SK-N-SH treated with all-trans-retinoic acid at 6 μM for 48 hours (cell line): ENCODE results near the gene ZNF648.
"Not testable (repeated sequence)": the region's sequence is repeated elsewhere in the genome, so short reads cannot be mapped to it uniquely, and the experiment has no call there.

Source experiments
- ATAC-seq: fragments of 200-7000 bp; cut with Tn5 transposase; 3 replicates; pipeline ENCODE4 v1.9.1; 2020; ENCODE audit warnings: mild to moderate bottlenecking, moderate library complexity
- CSDC2 ChIP-seq: fragments of 250-450 bp; sonication (Bioruptor Pico); IDR thresholded peaks from 2 replicates; pipeline ENCODE4 v1.5.0; 2020; ENCODE audit warnings: mild to moderate bottlenecking, moderate library complexity
- CSRNP3 ChIP-seq: fragments of 250-450 bp; sonication (Bioruptor Pico); IDR thresholded peaks from 2 replicates; pipeline ENCODE4 v1.5.1; 2021; ENCODE audit warnings: mild to moderate bottlenecking, moderate library complexity
- ESRRG ChIP-seq: fragments of 250-450 bp; sonication (Bioruptor Pico); IDR thresholded peaks from 2 replicates; pipeline ENCODE4 v1.6.1; 2021; ENCODE audit warnings: mild to moderate bottlenecking
- GLIS3 ChIP-seq: fragments of 250-450 bp; sonication (Bioruptor Pico); IDR thresholded peaks from 2 replicates; pipeline ENCODE4 v1.5.0; 2020; ENCODE audit warnings: mild to moderate bottlenecking, moderate library complexity
- OSR1 ChIP-seq: fragments of 250-450 bp; sonication (Bioruptor Pico); IDR thresholded peaks from 2 replicates; pipeline ENCODE4 v1.8.0; 2022; ENCODE audit warnings: moderate library complexity, mild to moderate bottlenecking, inconsistent platforms
- POU6F1 ChIP-seq: fragments of 250-450 bp; sonication (Bioruptor Pico); IDR thresholded peaks from 2 replicates; pipeline ENCODE4 v1.8.0; 2021; ENCODE audit warnings: low read depth, mild to moderate bottlenecking, moderate library complexity, borderline replicate concordance
- PPARA ChIP-seq: fragments of 250-450 bp; sonication (Bioruptor Pico); IDR thresholded peaks from 2 replicates; pipeline ENCODE4 v1.5.0; 2020; ENCODE audit warnings: mild to moderate bottlenecking, borderline replicate concordance
- RARB ChIP-seq: fragments of 250-450 bp; sonication (Bioruptor Pico); IDR thresholded peaks from 2 replicates; pipeline ENCODE4 v1.8.0; 2021; ENCODE audit warnings: mild to moderate bottlenecking, moderate library complexity
- SNAI2 ChIP-seq: fragments of 250-450 bp; sonication (Bioruptor Pico); IDR thresholded peaks from 2 replicates; pipeline ENCODE4 v1.5.0; 2020; ENCODE audit warnings: mild to moderate bottlenecking, moderate library complexity
- TOX ChIP-seq: fragments of 250-450 bp; sonication (Bioruptor Pico); IDR thresholded peaks from 2 replicates; pipeline ENCODE4 v1.8.0; 2021; ENCODE audit warnings: mild to moderate bottlenecking, moderate library complexity, borderline replicate concordance
- TSHZ2 ChIP-seq: fragments of 250-450 bp; sonication (Bioruptor Pico); IDR thresholded peaks from 2 replicates; pipeline ENCODE4 v1.5.0; 2020; ENCODE audit warnings: mild to moderate bottlenecking, moderate library complexity
- ZFP3 ChIP-seq: fragments of 250-450 bp; sonication (Bioruptor Pico); IDR thresholded peaks from 2 replicates; pipeline ENCODE4 v1.5.0; 2020; ENCODE audit warnings: mild to moderate bottlenecking, moderate library complexity
- ZFP30 ChIP-seq: fragments of 450-650 bp; formaldehyde crosslinking; IDR thresholded peaks from 2 replicates; pipeline ENCODE4 v1.5.0; 2022; ENCODE audit warnings: mild to moderate bottlenecking, moderate library complexity
- ZNF565 ChIP-seq: fragments of 450-650 bp; formaldehyde crosslinking; conservative IDR thresholded peaks from 2 replicates; pipeline ENCODE4 v1.5.0; 2020; ENCODE audit warnings: low read depth, mild to moderate bottlenecking, moderate library complexity
- ZNF70 ChIP-seq: fragments of 450-650 bp; formaldehyde crosslinking; IDR thresholded peaks from 2 replicates; pipeline ENCODE4 v1.5.0; 2020; ENCODE audit warnings: mild to moderate bottlenecking, moderate library complexity
- ZNF8 ChIP-seq: fragments of 450-650 bp; formaldehyde crosslinking; IDR thresholded peaks from 2 replicates; pipeline ENCODE4 v1.5.0; 2020; ENCODE audit warnings: mild to moderate bottlenecking, moderate library complexity
- TF ChIP-seq, protein P1 (sequence below): fragments of 250-450 bp; sonication (Bioruptor Pico); IDR thresholded peaks from 2 replicates; pipeline ENCODE4 v1.5.1; 2020; ENCODE audit warnings: low read depth, mild to moderate bottlenecking, moderate library complexity

ZNF648 gene

GRCh38 chr1:182095946-182096345 is 34.4 kb upstream of the ZNF648 start:
- TF ChIP-seq, protein P1, sequence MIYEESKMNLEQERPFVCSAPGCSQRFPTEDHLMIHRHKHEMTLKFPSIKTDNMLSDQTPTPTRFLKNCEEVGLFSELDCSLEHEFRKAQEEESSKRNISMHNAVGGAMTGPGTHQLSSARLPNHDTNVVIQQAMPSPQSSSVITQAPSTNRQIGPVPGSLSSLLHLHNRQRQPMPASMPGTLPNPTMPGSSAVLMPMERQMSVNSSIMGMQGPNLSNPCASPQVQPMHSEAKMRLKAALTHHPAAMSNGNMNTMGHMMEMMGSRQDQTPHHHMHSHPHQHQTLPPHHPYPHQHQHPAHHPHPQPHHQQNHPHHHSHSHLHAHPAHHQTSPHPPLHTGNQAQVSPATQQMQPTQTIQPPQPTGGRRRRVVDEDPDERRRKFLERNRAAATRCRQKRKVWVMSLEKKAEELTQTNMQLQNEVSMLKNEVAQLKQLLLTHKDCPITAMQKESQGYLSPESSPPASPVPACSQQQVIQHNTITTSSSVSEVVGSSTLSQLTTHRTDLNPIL (CRISPR knock-in tag): no peak
- TF ChIP-seq TOX (no peak), ZNF8 (CRISPR knock-in tag) (no peak)
- ATAC-seq: no peak

DNA sequence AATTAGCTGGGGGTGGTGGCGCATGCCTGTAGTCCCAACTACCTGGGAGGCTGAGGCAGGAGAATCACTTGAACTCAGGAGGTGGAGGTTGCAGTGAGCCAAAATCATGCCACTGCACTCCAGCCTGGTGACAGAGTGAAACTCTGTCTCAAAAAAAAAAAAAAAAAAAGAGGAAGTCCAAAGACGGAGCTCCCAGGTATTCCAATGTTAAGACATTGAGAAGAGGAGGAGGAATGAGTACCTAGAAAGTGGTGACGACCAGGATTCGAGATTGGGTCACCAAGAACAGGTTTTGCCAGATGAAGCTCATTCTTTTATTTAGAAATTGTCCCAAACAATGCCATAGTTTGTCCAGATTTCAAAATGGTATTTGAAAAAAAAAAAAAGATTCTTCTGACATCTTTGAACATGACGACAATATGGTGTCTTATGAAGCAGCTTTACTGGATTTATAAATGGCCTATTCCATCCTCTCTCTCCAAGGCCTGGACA is 33.0 kb upstream of the ZNF648 start:
- not testable (repeated sequence) for ATAC-seq

DNA sequence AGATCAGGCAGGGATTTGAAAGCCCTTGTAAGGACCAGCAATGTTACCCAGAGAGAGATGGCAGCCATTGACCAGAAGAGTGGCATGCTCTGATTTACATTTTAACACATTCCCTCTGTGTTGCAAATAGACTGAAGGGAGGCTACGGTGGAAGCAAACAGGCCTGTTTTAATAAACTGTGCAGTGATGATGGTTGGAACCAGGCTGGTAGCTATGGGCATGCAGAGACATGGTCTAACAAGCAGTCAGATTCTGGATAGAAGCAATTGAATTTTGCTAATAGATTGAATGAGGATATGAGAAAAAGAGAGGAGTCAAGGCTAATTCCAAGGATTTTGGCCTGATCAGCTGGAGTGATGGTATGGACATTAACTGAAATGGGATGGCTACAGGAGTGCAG is 32.3 kb upstream of the ZNF648 start:
- ATAC-seq: no peak
- TF ChIP-seq ESRRG (CRISPR knock-in tag) (no peak), ZNF565 (CRISPR knock-in tag) (no peak), TOX (no peak), ZNF8 (CRISPR knock-in tag) (no peak), SNAI2 (CRISPR knock-in tag) (no peak), ZNF70 (CRISPR knock-in tag) (no peak), CSDC2 (CRISPR knock-in tag) (no peak), TSHZ2 (CRISPR knock-in tag) (no peak), PPARA (CRISPR knock-in tag) (no peak), ZFP3 (CRISPR knock-in tag) (no peak), OSR1 (CRISPR knock-in tag) (no peak), GLIS3 (CRISPR knock-in tag) (no peak), RARB (CRISPR knock-in tag) (no peak), CSRNP3 (CRISPR knock-in tag) (no peak), POU6F1 (CRISPR knock-in tag) (no peak)
- TF ChIP-seq, protein P1 (CRISPR knock-in tag): no peak

DNA sequence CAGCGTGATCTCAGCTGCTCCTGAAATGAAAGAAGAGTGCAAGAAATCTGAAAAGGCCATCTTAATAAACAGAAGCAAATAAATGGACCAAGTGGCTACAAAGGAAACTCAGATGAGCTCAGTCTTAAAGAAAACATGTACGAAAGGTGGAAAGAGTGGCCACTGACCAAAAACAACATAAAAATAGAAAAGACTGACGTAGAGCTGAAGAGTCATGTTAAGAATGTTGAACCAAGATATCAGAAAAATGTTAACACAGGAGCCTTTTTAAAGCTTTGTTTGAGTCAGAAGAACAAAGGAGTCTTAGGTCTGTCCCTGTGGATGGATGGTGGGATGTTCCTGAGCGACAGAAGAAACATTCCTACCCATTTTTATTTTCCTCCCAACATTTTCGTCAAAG is 30.8 kb upstream of the ZNF648 start:
- no peak for TF ChIP-seq OSR1 (CRISPR knock-in tag)
- no peak for TF ChIP-seq ZFP30
- TF ChIP-seq POU6F1 (CRISPR knock-in tag): no peak
- TF ChIP-seq, protein P1 (CRISPR knock-in tag): no peak
- TF ChIP-seq ESRRG (CRISPR knock-in tag): no peak
- no peak for ATAC-seq
